Measurements from ENCODE around the gene DCXR. TPM values are rescaled to one million over a fixed set of nuclear protein-coding genes. Genes with fewer than 3 reads are reported as not detected.
A peak's percentile ranks its signal among the peaks of the same experiment; 100 is the strongest.

DCXR gene
- polyA plus RNA-seq, 3 donors = 88.8 to 93.1 (median 90.3) TPM

GRCh38 chr17:82021107-82021899 is 16.2 kb downstream of the DCXR start:
- intact Hi-C loops (cut with micrococcal nuclease) = loop anchor here (1.0 to 10.0 kb wide), 3 partner anchors 44 to 303 kb away; partner anchors contain the start of gene ASPSCR1 (in 1 of the 2)
- whole genome bisulfite sequencing (ENCODE audit: insufficient coverage) = 51% methylated on average over 19 of the region's 25 CpGs

GRCh38 chr17:82020572-82021106 is 16.9 kb downstream of the DCXR start:
- Mint-ChIP-seq H3K4me1 (peaks cover 26% of the 10 kb centered on the region), H3K36me3 (peaks cover 8 to 17% of the 10 kb centered on the region in 2 donors), H3K9me3 (no peaks in the 10 kb centered on the region), H3K27ac (no peak overlapping the region), H3K4me3 (no peak overlapping the region), H3K27me3 (ENCODE audit: low read depth in 3 of 3) (peaks cover 0 to 1% (median 0%) of the 10 kb centered on the region in 3 donors)
- H3K79me2 ChIP-seq (ENCODE audit: insufficient read depth, low read length) = peaks cover 34% of the 10 kb centered on the region
- H3K9ac ChIP-seq (ENCODE audit: insufficient read depth, low read length, poor library complexity, severe bottlenecking) = no peak overlapping the region
- TF ChIP-seq, protein P1, sequence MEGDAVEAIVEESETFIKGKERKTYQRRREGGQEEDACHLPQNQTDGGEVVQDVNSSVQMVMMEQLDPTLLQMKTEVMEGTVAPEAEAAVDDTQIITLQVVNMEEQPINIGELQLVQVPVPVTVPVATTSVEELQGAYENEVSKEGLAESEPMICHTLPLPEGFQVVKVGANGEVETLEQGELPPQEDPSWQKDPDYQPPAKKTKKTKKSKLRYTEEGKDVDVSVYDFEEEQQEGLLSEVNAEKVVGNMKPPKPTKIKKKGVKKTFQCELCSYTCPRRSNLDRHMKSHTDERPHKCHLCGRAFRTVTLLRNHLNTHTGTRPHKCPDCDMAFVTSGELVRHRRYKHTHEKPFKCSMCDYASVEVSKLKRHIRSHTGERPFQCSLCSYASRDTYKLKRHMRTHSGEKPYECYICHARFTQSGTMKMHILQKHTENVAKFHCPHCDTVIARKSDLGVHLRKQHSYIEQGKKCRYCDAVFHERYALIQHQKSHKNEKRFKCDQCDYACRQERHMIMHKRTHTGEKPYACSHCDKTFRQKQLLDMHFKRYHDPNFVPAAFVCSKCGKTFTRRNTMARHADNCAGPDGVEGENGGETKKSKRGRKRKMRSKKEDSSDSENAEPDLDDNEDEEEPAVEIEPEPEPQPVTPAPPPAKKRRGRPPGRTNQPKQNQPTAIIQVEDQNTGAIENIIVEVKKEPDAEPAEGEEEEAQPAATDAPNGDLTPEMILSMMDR (IDR thresholded peaks at IDR 0.05) = no peak
- H3K4me2 ChIP-seq (replicated peaks; ENCODE audit: extremely low read depth, low read length, poor library complexity, severe bottlenecking) = no peak overlapping the region
- H3K27me3 ChIP-seq (ENCODE audit: control insufficient read depth in 2 of 2, insufficient read depth in 2 of 2, low read length in 2 of 2) = no peaks in the 10 kb centered on the region
- H4K20me1 ChIP-seq (ENCODE audit: insufficient read depth, low read length) = peaks cover 32% of the 10 kb centered on the region
- H3K36me3 ChIP-seq (replicated peaks in 1 of 2; ENCODE audit: control insufficient read depth in 1 of 2, insufficient read depth in 2 of 2, low read length in 2 of 2) = peaks cover 5 to 17% of the 10 kb centered on the region in 2 donors
- H3K27ac ChIP-seq (ENCODE audit: low read depth in 1 of 2, low read length in 2 of 2) = no peak overlapping the region
- H3K4me3 ChIP-seq (replicated peaks in 1 of 3; ENCODE audit: low read depth in 2 of 3, low read length in 3 of 3) = no peak overlapping the region
- peaks cover 26 to 32% of the 10 kb centered on the region in 2 donors for H3K4me1 ChIP-seq (ENCODE audit: control insufficient read depth in 1 of 2, insufficient read depth in 2 of 2, low read length in 2 of 2)
- no peaks in the 10 kb centered on the region for H3K9me3 ChIP-seq (replicated peaks in 1 of 2; ENCODE audit: control insufficient read depth in 1 of 2, insufficient read depth in 1 of 2, low read length in 2 of 2)
- intact Hi-C loops (cut with micrococcal nuclease) = loop anchor here (1.0 to 10.0 kb wide), 3 partner anchors 43 to 304 kb away; partner anchors contain the start of gene ASPSCR1 (in 1 of the 2)
- WGBS (ENCODE audit: insufficient coverage) = 88% methylated on average over 14 of the region's 14 CpGs
- no peak for DNase-seq
- no peak overlapping the region for H2AFZ ChIP-seq (ENCODE audit: insufficient read depth, low read depth, low read length, poor library complexity, severe bottlenecking)

More at GRCh38 chr17:82021107-82021899, 16.2 kb downstream of the DCXR start:
- H3K27ac ChIP-seq (ENCODE audit: low read depth in 1 of 2, low read length in 2 of 2) = no peak overlapping the region
- no peak overlapping the region for H2AFZ ChIP-seq (ENCODE audit: insufficient read depth, low read depth, low read length, poor library complexity, severe bottlenecking)
- Mint-ChIP-seq H3K4me1 (peaks cover 30% of the 10 kb centered on the region), H3K9me3 (no peaks in the 10 kb centered on the region), H3K36me3 (peaks cover 10 to 24% of the 10 kb centered on the region in 2 donors), H3K4me3 (peak overlapping the region; percentile 80 to 82), H3K27me3 (ENCODE audit: low read depth in 3 of 3) (peaks cover 0 to 1% (median 0%) of the 10 kb centered on the region in 3 donors), H3K27ac (peak overlapping the region in 3 of 7 donors; percentile 22 to 73 (median 63))
- DNase-seq = peak; percentile 18 to 45 (median 35)
- H3K79me2 ChIP-seq (ENCODE audit: insufficient read depth, low read length) = peaks cover 34% of the 10 kb centered on the region
- H3K9me3 ChIP-seq (replicated peaks in 1 of 2; ENCODE audit: control insufficient read depth in 1 of 2, insufficient read depth in 1 of 2, low read length in 2 of 2) = no peaks in the 10 kb centered on the region
- peak overlapping the region; percentile 97 for H3K4me2 ChIP-seq (replicated peaks; ENCODE audit: extremely low read depth, low read length, poor library complexity, severe bottlenecking)
- TF ChIP-seq, protein P1 (IDR thresholded peaks at IDR 0.05) = peak; percentile 53
- H4K20me1 ChIP-seq (ENCODE audit: insufficient read depth, low read length) = peaks cover 32% of the 10 kb centered on the region
- H3K4me1 ChIP-seq (ENCODE audit: control insufficient read depth in 1 of 2, insufficient read depth in 2 of 2, low read length in 2 of 2) = peaks cover 26 to 35% of the 10 kb centered on the region in 2 donors
- peak overlapping the region in 1 of 3 experiments; percentile 96 for H3K4me3 ChIP-seq (replicated peaks in 1 of 3; ENCODE audit: low read depth in 2 of 3, low read length in 3 of 3)
- H3K27me3 ChIP-seq (ENCODE audit: control insufficient read depth in 2 of 2, insufficient read depth in 2 of 2, low read length in 2 of 2) = no peaks in the 10 kb centered on the region
- peaks cover 5 to 17% of the 10 kb centered on the region in 2 donors for H3K36me3 ChIP-seq (replicated peaks in 1 of 2; ENCODE audit: control insufficient read depth in 1 of 2, insufficient read depth in 2 of 2, low read length in 2 of 2)
- peak overlapping the region; percentile 76 for H3K9ac ChIP-seq (ENCODE audit: insufficient read depth, low read length, poor library complexity, severe bottlenecking)
